SK-N-MC (cell line): ENCODE results near the gene DLGAP4.

Source experiments
- EZH2 ChIP-seq: fragments of 200-600 bp; sonication (generic); IDR thresholded peaks from one replicate; pipeline ENCODE4 v1.6.1; 2017; ENCODE audit warnings: antibody characterized with exemption
- FOXP2 ChIP-seq: optimal IDR thresholded peaks from 2 replicates; pipeline ENCODE3; 2011; ENCODE audit warnings: mild to moderate bottlenecking, moderate library complexity; ENCODE audit not compliant: insufficient read depth; ENCODE audit errors: extremely low read length, control extremely low read depth
- POLR2AphosphoS5 ChIP-seq: IDR thresholded peaks from 2 replicates; pipeline ENCODE4 v1.6.1; 2012; ENCODE audit warnings: mild to moderate bottlenecking, low read depth, low read length, borderline replicate concordance

- TF ChIP-seq POLR2AphosphoS5 = no peak
- TF ChIP-seq EZH2 = no peak
- no peak for TF ChIP-seq FOXP2
These were observed 31.7 kb downstream of the DLGAP4 start for GRCh38 chr20:36337886-36338285.
